GM12801 (cell line): ENCODE results near the gene EEPD1.

Experiments used
- CTCF ChIP-seq: IDR thresholded peaks from one replicate; pipeline ENCODE4 v1.5.1; 2011; ENCODE audit warnings: control low read depth; ENCODE audit not compliant: insufficient read length; ENCODE audit errors: extremely low read depth

Gene EEPD1

GRCh38 chr7:36287371-36288241 is 134.6 kb downstream of the EEPD1 start:
- TF ChIP-seq CTCF: no peak

GRCh38 chr7:36288501-36288900 is 135.4 kb downstream of the EEPD1 start:
- TF ChIP-seq CTCF: no peak

GRCh38 chr7:36289833-36290661 is 137.0 kb downstream of the EEPD1 start:
- TF ChIP-seq CTCF: no peak

DNA sequence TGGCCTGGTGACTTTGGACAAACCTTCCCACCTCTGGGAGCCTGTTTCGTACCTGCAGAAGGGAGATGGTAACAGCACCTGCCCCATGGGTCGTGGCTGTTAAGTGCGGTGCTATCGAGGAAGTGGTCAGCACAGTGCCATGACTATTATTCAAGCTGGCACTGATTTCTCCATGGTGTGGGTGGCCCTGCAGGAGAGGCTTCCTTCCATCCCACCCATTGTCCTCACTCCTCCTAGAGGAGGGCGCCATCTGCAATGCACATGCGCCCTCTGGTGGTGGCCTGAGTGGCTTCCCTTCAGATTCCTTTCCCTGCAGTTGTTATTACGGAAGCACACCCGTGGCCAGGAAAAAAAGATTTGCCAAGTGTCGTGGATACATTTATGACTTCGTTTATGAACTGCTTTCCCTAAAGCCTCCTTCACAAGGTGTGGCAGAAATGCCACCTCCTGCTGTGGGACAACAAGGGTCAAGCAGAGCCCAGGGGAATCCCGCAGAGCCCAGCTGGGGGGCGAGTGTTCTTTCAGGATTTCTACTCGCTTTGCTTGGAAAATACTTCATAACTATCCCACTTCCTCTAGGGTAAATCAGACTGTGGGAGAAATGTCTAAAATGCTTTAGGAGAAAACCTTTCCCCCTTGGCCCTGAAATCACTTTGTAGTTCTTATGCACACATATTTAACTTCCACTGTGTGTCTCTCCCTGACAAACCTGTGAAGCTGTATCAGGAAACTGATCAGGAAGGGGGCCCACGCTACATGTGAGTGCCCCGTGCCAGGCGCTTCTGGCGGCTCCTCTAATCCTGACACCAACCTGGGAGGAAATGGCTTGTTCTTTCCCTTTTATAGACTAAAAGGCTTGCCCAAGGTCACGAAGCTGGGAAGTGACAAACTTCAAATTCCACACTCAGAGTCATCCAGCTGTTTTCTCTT is 138.6 kb downstream of the EEPD1 start:
- peak; percentile 34 for TF ChIP-seq CTCF

DNA sequence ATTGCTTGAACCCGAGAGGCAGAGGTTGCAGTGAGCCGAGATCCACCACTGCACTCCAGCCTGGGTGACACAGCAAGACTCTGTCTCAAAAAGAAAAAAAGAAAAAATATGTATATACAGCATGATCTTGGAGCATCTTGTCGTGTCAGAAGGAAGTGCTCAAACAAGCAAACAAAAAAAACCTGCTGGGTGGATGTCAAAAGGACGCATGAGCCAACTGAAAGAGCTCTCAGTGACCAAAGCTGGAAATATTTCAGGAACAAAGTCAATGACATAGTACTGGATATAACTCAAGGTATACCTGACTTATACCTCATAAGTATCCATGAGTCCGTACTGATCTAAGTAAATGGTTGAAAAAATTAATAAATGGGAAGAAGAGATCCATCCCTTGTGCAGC is 142.0 kb downstream of the EEPD1 start:
- no peak for TF ChIP-seq CTCF

DNA sequence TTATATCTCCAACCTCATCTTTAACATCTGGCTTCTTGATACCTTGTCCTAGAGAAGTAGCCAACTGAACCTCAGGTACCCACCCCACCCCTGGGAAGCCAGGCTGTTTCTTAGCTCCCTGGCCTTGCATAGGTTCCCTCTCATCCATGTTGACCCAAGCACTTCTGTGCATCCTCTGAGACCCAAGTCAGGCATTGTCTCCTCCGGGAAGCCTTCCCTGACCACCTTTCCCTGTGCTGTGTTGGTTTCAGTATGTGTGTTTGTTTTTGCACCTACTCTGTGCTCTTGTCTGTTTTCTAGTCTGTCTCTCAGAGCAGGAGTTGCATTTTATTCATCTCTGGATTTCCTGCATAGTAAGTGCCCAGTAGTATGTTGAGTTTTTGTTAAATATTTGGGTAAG is 143.2 kb downstream of the EEPD1 start:
- no peak for TF ChIP-seq CTCF
